MM.1S (cell line): Measurements from ENCODE around the gene PDGFA.

Experiments
- CTCF ChIP-seq: fragments of 300-600 bp; sonication (generic); IDR thresholded peaks from 2 replicates; pipeline ENCODE4 v1.5.1; 2016; ENCODE audit warnings: antibody characterized with exemption, low read length, mixed read lengths
- EZH2 ChIP-seq: fragments of 300-600 bp; sonication (generic); optimal IDR thresholded peaks from 2 replicates; pipeline ENCODE3; 2017; ENCODE audit warnings: low read depth, mild to moderate bottlenecking, antibody characterized with exemption, low read length, mixed read lengths

DNA sequence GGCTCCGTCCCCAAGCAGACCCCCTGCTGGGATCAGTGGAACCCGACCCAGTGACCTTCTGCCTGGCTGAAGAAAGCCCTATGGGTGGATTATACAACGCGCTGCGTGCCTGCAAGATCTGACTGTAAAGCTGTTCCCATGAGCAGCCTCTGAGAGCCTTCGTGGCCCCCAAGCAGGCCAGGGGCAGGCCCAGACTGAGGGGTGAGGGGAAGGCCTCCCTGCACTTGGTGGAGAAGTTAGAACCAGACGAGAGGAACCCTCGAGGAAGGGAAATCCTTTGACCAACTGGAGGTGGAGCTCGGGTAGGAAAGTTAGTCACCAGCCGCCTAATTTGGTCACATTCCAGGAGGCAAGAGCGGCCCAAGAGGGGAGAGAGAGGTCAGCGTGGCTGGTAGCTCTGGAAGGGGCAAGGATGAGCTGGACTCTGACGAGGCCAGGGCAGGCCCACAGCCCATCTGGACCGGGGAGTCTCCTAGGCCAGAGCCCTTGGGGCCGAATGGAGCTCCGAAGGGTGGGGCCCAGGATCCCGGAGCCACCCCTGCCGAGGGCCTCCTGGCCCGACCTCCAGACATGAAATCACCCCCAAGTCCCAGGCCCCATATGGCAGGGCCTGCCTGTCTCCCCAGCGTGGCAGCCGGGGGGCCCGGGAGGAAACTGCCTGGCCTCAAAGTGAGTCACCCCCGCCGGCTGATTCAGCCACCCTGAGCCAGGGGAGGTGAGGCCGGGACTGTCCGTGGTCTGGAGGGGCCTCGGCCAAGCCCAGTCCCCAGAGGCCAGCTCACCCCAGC is 23.3 kb upstream of the PDGFA start:
- TF ChIP-seq CTCF (no peak), EZH2 (no peak)
